Neural cell (in vitro differentiated cells): ENCODE results near the gene PLCB1.

Experiments used
- CTCF ChIP-seq: fragments of 450-650 bp; IDR thresholded peaks from 2 replicates; pipeline ENCODE4 v1.5.1; 2014; ENCODE audit warnings: antibody characterized with exemption, mild to moderate bottlenecking, moderate library complexity; ENCODE audit not compliant: poor library complexity, severe bottlenecking
- EP300 ChIP-seq: fragments of 450-650 bp; conservative IDR thresholded peaks from 2 replicates; pipeline ENCODE4 v1.6.1; 2014; ENCODE audit warnings: antibody characterized with exemption, mild to moderate bottlenecking, moderate library complexity; ENCODE audit not compliant: poor library complexity, severe bottlenecking
- EZH2 ChIP-seq: fragments of 200-600, 300-800 bp; shearing (Covaris generic), sonication (generic); IDR thresholded peaks from 2 replicates; pipeline ENCODE4 v1.6.1; 2014; ENCODE audit warnings: antibody characterized with exemption, low read length, borderline replicate concordance, mild to moderate bottlenecking; ENCODE audit not compliant: insufficient read depth, poor library complexity, severe bottlenecking
- MXI1 ChIP-seq: fragments of 450-650 bp; conservative IDR thresholded peaks from 2 replicates; pipeline ENCODE4 v1.6.1; 2014; ENCODE audit warnings: antibody characterized with exemption, mild to moderate bottlenecking; ENCODE audit not compliant: poor library complexity, severe bottlenecking
- POLR2AphosphoS5 ChIP-seq: IDR thresholded peaks from 2 replicates; pipeline ENCODE4 v1.6.1; 2012
- REST ChIP-seq: IDR thresholded peaks from 2 replicates; pipeline ENCODE4 v1.6.1; 2012; ENCODE audit warnings: borderline replicate concordance

GRCh38 chr20:8369311-8369710, 237.2 kb downstream of the PLCB1 start:
- TF ChIP-seq CTCF (no peak), EP300 (no peak), EZH2 (no peak), REST (no peak), MXI1 (no peak), POLR2AphosphoS5 (no peak)
